ENCODE measurements around the gene NOM1.

The NOM1 gene

GRCh38 chr7:157017603-157018327 is 68.3 kb downstream of the NOM1 start:
- no peak for DNase-seq

- DNase-seq = no peak
Observed at GRCh38 chr7:157018328-157018996, 69.0 kb downstream of the NOM1 start.

DNA sequence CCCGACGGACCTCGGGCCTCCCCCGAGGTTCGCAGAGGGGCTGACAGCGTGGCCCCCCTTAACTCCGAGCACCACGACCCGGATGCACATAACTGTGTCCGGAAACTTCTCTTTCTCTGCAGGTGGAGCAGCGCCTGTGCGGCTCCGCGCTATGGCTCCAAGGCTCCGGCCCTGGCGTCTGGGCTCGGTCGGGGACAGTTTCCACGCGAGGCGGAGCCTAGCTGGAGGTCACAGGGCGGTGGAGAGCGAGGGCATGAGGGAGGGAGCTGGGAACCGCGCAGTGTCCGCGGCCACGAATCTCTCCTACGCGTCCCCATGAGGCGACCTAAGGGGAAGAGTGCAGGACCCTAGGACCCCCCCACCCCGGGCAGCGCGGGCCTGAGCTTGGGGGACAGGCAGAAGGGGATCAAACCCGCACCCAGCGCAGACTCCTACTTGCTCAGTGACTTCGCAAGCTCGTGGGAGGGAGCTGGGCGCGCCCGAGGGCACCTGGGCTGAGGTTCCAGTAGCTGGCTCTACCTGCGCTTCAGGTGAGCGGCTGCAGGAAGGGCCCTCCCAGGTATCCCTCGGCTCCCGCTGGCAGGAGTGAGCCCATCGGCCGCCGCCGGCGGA is 69.6 kb downstream of the NOM1 start:
- no peak for DNase-seq

GRCh38 chr7:157019718-157020451 is 70.4 kb downstream of the NOM1 start:
- no peak for DNase-seq

DNA sequence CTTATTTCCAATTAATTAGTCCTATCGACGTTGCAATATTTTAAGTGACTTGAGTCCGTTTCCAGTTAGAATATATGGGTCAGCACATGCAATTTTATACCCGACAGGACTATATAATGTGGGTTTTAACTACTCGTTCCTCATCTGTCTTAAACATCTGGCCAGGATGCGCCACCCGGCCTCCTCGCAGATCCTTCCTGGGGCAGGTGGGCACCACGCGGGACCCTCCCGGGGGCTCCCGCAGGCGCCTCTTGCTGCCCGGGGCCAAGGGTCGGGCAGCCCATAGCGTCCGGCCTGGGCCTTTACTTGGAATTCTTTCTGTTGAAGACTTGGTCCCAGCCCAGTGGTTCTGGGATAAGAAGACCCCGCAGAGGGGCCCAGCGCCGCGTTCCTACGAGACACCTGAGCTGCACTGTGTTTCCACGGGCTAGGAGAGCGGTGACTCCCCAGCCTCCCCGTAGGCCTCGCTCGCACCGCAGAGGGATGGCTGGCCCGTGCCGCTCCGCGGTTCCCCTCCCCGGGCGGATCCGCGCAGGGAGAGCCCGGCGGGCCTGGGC is 71.1 kb downstream of the NOM1 start:
- no peak for DNase-seq

DNA sequence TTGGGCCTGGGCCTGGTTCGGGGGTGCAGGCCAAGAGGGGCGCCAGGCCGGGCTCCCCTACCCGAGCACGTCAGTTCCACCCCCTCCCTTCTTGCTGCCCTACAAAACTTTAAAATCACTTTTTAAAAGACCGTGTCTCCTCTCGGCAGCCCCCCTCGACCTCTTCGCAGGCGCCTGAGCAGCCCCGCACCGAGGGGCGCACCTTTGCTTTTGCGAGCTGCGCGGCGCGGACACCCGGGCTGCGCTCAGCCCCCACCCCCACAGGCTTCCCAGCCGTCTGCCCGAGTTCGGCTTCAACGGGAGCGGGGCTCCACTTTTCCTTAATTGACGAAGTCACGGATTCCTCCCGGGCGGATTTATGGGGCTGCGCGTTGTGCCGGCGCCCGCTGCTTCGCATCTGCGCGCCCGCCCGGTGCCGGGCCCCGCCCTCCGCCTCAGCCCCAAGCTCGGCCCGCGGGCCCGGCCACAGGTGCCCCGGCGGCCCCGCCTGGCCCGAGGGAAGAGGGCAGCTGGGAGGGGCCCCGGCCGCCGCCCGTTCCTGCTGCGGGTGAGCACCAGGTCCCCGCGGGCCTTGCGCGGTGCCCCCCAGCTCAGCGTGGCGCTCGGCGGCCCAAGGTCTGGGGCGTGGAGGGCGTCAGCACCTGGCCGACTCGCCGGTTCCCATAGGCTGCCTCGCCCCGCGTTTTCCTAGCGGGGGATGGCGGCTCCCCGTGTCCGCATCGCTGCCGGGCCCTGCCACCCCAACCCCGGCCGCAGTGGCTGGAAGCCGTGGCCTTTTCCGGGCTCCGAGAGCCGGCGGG is 71.8 kb downstream of the NOM1 start:
- DNase-seq = no peak

DNA sequence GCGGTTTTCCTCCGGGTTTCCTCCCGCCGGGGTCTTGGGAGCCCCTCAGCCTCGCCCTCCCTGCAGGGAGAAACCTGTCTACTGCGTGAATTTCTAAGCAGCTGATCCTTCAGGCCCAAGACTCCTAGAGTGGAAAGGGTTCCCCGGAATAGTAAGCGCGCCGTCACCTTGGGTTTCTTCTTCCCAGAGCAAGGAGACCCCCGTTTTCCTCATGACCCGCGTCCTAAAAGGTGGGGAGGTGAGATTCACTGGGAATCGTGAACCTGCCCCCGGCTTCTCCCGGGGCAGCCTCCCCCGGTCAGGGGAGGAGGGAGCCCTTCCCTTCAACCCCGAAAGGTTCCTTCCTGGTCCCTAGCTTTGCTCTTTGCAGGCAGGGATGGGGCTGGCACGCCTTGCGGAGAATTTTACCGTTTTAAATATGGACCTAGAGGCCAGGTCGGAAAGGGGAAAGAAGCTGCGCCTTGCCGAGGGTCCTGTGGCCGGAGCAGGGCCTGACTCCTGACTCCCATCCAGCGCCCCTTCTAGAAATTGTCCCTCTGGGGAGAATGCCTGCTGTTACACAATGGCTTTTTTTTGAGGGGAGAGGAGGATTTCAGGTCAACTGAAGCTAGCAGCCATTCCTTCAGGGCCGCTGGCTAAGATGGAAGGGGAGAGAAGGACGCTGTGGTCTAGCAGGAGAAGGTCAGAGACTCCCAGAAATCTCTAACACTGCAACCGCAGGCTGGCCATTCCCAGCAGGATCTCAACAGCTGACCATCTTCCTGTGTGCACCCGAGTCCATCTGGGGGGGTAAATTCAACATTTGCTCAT is 72.6 kb downstream of the NOM1 start:
- no peak for DNase-seq

All from NCI-H2029 (cell line).